SU-DHL-6 (cell line): ENCODE data around the gene PRTN3.

ENCODE experiments used
- H2AFZ ChIP-seq: fragments of 200-600 bp; sonication (generic); 2 replicates; pipeline ENCODE4 v1.6.1; 2014; ENCODE audit warnings: low read depth, mild to moderate bottlenecking, moderate library complexity, mixed read lengths, antibody characterized with exemption, low read length; ENCODE audit not compliant: severe bottlenecking
- H3F3A ChIP-seq: fragments of 200-600 bp; shearing (Covaris generic); 2 replicates; pipeline ENCODE4 v1.6.0; 2016; ENCODE audit warnings: antibody characterized with exemption, mild to moderate bottlenecking; ENCODE audit not compliant: insufficient read depth
- H3K27ac ChIP-seq: fragments of 200-600 bp; sonication (generic); 2 replicates; pipeline ENCODE4 v1.5.1; 2016; ENCODE audit warnings: low read depth, mild to moderate bottlenecking, low read length, moderate library complexity, mixed read lengths
- H3K27me3 ChIP-seq: fragments of 200-600 bp; sonication (generic), shearing (Covaris generic); 2 replicates; pipeline ENCODE4 v1.6.0; 2014; ENCODE audit warnings: mild to moderate bottlenecking, low read length
- H3K36me3 ChIP-seq: fragments of 200-600 bp; sonication (generic); 2 replicates; pipeline ENCODE4 v1.6.1; 2014; ENCODE audit warnings: mild to moderate bottlenecking, low read length, mixed read lengths
- H3K4me2 ChIP-seq: fragments of 300-600, 200-600 bp; shearing (Covaris generic), sonication (generic); 2 replicates; pipeline ENCODE4 v1.6.0; 2014; ENCODE audit warnings: low read length, low read depth, mild to moderate bottlenecking; ENCODE audit not compliant: poor library complexity, severe bottlenecking
- H3K4me3 ChIP-seq: fragments of 200-600 bp; sonication (generic); 2 replicates; pipeline ENCODE4 v1.5.1; 2014; ENCODE audit warnings: antibody characterized with exemption, low read length, mild to moderate bottlenecking, mixed read lengths; ENCODE audit not compliant: insufficient read depth, poor library complexity, severe bottlenecking
- H3K79me2 ChIP-seq: fragments of 200-600 bp; sonication (generic); 2 replicates; pipeline ENCODE4 v1.6.1; 2014; ENCODE audit warnings: mild to moderate bottlenecking, low read length, moderate library complexity; ENCODE audit not compliant: insufficient read depth
- H3K9ac ChIP-seq: fragments of 200-600 bp; sonication (generic); 2 replicates; pipeline ENCODE4 v1.7.0; 2014; ENCODE audit warnings: mild to moderate bottlenecking, low read length
- H3K9me2 ChIP-seq: fragments of 200-600 bp; sonication (generic); replicated peaks from 2 replicates; pipeline ENCODE4 v1.6.1; 2014; ENCODE audit warnings: low read length; ENCODE audit not compliant: insufficient read depth
- H3K9me3 ChIP-seq: fragments of 200-600 bp; sonication (generic); 2 replicates; pipeline ENCODE4 v1.6.1; 2014; ENCODE audit warnings: low read length, mixed read lengths; ENCODE audit not compliant: insufficient read depth
- H4K20me1 ChIP-seq: fragments of 200-600 bp; sonication (generic); 2 replicates; pipeline ENCODE4 v1.6.1; 2014; ENCODE audit warnings: low read depth, mild to moderate bottlenecking, antibody characterized with exemption, low read length, moderate library complexity, mixed read lengths
- EZH2phosphoT487 ChIP-seq: fragments of 200-600 bp; sonication (generic), shearing (Covaris generic); conservative IDR thresholded peaks from 2 replicates; pipeline ENCODE4 v1.6.1; 2018; ENCODE audit warnings: mild to moderate bottlenecking, antibody characterized with exemption, low read length, moderate library complexity, mixed read lengths
- TF ChIP-seq, protein P1 (sequence below): fragments of 200-600 bp; sonication (generic); IDR thresholded peaks from one replicate; pipeline ENCODE4 v1.5.1; 2017; ENCODE audit warnings: antibody characterized with exemption, mild to moderate bottlenecking, low read length, moderate library complexity; ENCODE audit not compliant: insufficient read depth, poor library complexity, severe bottlenecking

PRTN3 gene

DNA sequence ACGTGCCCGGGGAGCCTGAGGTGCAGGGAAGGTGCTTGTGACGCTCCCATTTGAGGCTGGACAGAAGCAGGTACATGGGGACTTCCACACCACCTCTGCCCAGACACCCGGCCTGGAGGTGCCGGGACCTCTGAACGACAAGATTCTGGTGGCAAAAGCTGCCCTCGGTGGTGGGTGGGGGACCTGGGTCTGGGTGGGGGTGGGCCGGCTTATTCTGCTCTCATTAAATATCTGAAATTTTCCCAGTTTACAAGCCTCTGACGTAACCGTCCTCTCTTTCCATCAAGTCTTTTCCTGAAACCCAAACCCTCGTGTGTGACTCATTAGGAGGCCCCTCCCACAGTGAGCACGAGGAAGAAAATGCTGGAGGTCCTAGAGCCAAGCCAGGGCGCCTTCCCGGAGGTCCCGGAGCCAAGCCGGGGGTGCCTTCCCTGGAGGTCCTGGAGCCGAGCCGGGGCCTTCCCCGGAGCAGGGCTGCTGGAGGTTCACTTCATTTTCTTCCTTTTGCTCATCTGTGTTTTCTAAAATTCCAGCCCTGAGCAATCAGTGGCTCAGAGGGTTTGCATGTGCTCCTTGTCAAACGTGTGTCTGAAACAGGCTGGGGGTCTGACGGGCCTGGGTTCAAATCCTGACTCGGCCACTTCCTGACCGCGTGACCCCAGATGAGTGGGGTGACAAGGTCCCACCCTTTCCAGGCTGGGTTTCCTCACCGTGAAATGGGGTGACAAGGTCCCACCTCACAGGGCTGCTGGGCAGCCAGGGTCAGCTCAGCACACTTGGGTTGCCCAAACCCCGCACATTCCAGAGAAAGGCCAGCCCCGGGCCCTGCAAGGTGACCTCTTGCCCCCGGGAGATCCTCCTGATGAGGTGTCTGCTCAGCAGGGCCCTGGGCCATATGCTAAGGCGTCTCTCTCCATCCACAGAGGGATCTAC is 28.7 kb downstream of the PRTN3 start:
- no peak overlapping the region for H2AFZ ChIP-seq
- H3K9me3 ChIP-seq, result no peaks in the 10 kb centered on the region
- no peak overlapping the region for H3K4me2 ChIP-seq
- no peaks in the 10 kb centered on the region for H3K36me3 ChIP-seq
- no peak overlapping the region for H3K9ac ChIP-seq
- H3K27ac ChIP-seq, result no peak overlapping the region
- H3K27me3 ChIP-seq, result no peaks in the 10 kb centered on the region
- no peaks in the 10 kb centered on the region for H3K9me2 ChIP-seq
- no peak overlapping the region for H3K4me3 ChIP-seq
- TF ChIP-seq, protein P1, sequence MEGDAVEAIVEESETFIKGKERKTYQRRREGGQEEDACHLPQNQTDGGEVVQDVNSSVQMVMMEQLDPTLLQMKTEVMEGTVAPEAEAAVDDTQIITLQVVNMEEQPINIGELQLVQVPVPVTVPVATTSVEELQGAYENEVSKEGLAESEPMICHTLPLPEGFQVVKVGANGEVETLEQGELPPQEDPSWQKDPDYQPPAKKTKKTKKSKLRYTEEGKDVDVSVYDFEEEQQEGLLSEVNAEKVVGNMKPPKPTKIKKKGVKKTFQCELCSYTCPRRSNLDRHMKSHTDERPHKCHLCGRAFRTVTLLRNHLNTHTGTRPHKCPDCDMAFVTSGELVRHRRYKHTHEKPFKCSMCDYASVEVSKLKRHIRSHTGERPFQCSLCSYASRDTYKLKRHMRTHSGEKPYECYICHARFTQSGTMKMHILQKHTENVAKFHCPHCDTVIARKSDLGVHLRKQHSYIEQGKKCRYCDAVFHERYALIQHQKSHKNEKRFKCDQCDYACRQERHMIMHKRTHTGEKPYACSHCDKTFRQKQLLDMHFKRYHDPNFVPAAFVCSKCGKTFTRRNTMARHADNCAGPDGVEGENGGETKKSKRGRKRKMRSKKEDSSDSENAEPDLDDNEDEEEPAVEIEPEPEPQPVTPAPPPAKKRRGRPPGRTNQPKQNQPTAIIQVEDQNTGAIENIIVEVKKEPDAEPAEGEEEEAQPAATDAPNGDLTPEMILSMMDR, result no peak
- no peak for TF ChIP-seq EZH2phosphoT487
- no peaks in the 10 kb centered on the region for H4K20me1 ChIP-seq
- H3F3A ChIP-seq, result no peaks in the 10 kb centered on the region
- H3K79me2 ChIP-seq, result no peaks in the 10 kb centered on the region

DNA sequence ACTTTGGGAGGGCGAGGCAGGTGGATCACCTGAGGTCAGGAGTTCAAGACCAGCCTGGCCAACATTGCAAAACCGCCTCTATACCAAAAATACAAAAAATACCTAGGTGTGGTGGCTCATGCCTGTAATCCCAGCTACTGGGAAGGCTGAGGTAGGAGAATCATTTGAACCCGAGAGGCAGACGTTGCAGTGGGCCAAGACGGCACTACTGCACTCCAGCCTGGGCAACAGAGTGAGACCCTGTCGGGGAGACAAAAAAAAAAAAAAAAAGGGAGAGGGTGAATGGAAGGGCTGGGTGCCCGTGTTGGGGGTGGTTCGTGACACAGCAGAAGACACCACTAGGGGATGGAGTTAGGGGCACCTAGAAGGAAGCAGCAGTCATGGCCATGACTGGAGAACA is 29.5 kb downstream of the PRTN3 start:
- no peak overlapping the region for H3K4me3 ChIP-seq
- no peak for TF ChIP-seq EZH2phosphoT487
- TF ChIP-seq, protein P1, result no peak
- no peaks in the 10 kb centered on the region for H3F3A ChIP-seq
- H4K20me1 ChIP-seq, result no peaks in the 10 kb centered on the region
- H3K9ac ChIP-seq, result no peak overlapping the region
- no peak overlapping the region for H3K4me2 ChIP-seq
- no peaks in the 10 kb centered on the region for H3K27me3 ChIP-seq
- no peaks in the 10 kb centered on the region for H3K9me3 ChIP-seq
- H3K9me2 ChIP-seq, result no peaks in the 10 kb centered on the region
- no peaks in the 10 kb centered on the region for H3K36me3 ChIP-seq
- H3K27ac ChIP-seq, result no peak overlapping the region
- no peaks in the 10 kb centered on the region for H3K79me2 ChIP-seq
- H2AFZ ChIP-seq, result no peak overlapping the region

DNA sequence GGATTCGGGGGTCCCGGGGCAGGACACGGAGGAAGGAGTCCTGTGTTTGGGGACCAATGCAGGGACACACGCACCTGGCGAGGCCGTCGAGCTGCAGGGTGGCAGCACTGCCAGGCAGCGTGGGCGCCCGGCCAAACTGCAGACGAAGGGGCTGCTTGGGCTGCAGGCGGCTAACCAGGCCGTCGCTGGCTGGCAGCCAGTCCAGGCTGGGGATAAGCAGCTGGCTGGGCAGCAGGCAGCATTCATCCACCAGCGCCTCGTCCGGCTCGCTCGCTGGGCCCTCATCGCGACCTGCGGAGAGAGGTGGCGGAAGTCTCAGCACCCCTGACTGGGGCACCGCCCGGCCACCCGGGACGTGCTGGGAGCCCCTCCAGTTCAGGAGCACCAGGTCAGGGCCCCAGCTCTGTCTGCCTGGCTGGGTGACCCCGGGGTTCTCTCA is 30.2 kb downstream of the PRTN3 start:
- H3K27ac ChIP-seq, result no peak overlapping the region
- no peak overlapping the region for H3K4me3 ChIP-seq
- no peaks in the 10 kb centered on the region for H3K9me2 ChIP-seq
- H4K20me1 ChIP-seq, result no peaks in the 10 kb centered on the region
- no peaks in the 10 kb centered on the region for H3K36me3 ChIP-seq
- no peaks in the 10 kb centered on the region for H3K9me3 ChIP-seq
- H3F3A ChIP-seq, result no peaks in the 10 kb centered on the region
- no peak overlapping the region for H2AFZ ChIP-seq
- no peaks in the 10 kb centered on the region for H3K27me3 ChIP-seq
- no peak overlapping the region for H3K9ac ChIP-seq
- H3K79me2 ChIP-seq, result no peaks in the 10 kb centered on the region
- TF ChIP-seq, protein P1, result no peak
- TF ChIP-seq EZH2phosphoT487, result no peak
- H3K4me2 ChIP-seq, result no peak overlapping the region
